Fibroblast of lung (primary cell): ENCODE data around the gene SLC35F4.

ENCODE experiments used
- CTCF ChIP-seq, 2 donors: IDR thresholded peaks in 1 of 2; conservative IDR thresholded peaks in 1 of 2; 1 replicate in 1 of 2; 2 replicates in 1 of 2; pipeline ENCODE4 v1.5.1; 2011 to 2012; ENCODE audit warnings: low read length in 2 of 2, control low read depth in 1 of 2, inconsistent platforms in 1 of 2, low read depth in 1 of 2, mild to moderate bottlenecking in 1 of 2
- EZH2 ChIP-seq: IDR thresholded peaks from 2 replicates; pipeline ENCODE4 v1.5.1; 2012; ENCODE audit warnings: low read length, control low read depth, mild to moderate bottlenecking; ENCODE audit errors: missing control alignments

DNA sequence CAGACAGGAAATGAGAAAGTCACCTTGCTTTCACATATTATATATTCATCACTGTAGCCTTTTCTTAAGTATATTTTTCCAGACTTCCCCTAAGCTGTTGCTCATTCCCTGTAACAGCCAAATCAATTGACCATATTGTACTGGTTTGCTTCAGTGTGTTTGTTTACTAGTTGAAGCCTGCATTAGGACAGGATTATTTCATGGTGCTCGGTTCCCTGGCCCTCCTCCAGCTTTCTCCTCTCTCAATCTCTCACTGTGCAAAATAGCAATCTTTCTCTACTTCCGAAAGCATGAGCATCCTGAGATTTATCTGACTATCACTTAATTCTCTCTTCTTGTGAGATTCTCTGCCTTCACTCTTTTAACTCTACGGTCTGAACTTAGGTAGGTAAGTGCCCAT lies 2.4 kb downstream of the SLC35F4 start:
- no peak for TF ChIP-seq CTCF (conservative IDR thresholded peaks at IDR 0.05 in 1 of 2, IDR thresholded peaks at IDR 0.05 in 1 of 2; ENCODE audit: low read depth in 1 of 2, low read length in 2 of 2)
- TF ChIP-seq EZH2 = no peak
